Hepatocyte (in vitro differentiated cells): ENCODE results near the gene LNPEP.

ENCODE experiments used
- CTCF ChIP-seq: fragments of 200-600 bp; sonication (generic); IDR thresholded peaks from 2 replicates; pipeline ENCODE4 v1.5.1; 2016; ENCODE audit warnings: antibody characterized with exemption, mild to moderate bottlenecking; ENCODE audit not compliant: poor library complexity
- EZH2 ChIP-seq: fragments of 200-600 bp; sonication (generic); IDR thresholded peaks from 2 replicates; pipeline ENCODE4 v1.6.1; 2016; ENCODE audit warnings: antibody characterized with exemption, mild to moderate bottlenecking, borderline replicate concordance

GRCh38 chr5:97000391-97000790, 64.5 kb downstream of the LNPEP start:
- no peak for TF ChIP-seq CTCF
- no peak for TF ChIP-seq EZH2
